Glutamatergic neuron (in vitro differentiated cells): ENCODE data around the gene DYNC2H1. TPM values are rescaled to one million over a fixed set of nuclear protein-coding genes. Genes with fewer than 3 reads are reported as not detected.

Experiments
- DNase-seq: peaks from one replicate; pipeline ENCODE4 v3.0.0; 2022
- H3K27ac Mint-ChIP-seq: one replicate; pipeline ENCODE4 v1.8.0; 2020; ENCODE audit warnings: mild to moderate bottlenecking, mixed read lengths, inconsistent platforms; ENCODE audit not compliant: unreplicated experiment
- H3K27me3 Mint-ChIP-seq: one replicate; pipeline ENCODE4 v1.8.0; 2020; ENCODE audit warnings: mild to moderate bottlenecking, moderate library complexity, mixed read lengths, inconsistent platforms; ENCODE audit not compliant: unreplicated experiment
- H3K36me3 Mint-ChIP-seq: one replicate; pipeline ENCODE4 v1.8.0; 2020; ENCODE audit warnings: mild to moderate bottlenecking, mixed read lengths, inconsistent platforms; ENCODE audit not compliant: unreplicated experiment
- H3K4me1 Mint-ChIP-seq: one replicate; pipeline ENCODE4 v1.8.0; 2020; ENCODE audit warnings: mild to moderate bottlenecking, low read depth, mixed read lengths, inconsistent platforms; ENCODE audit not compliant: unreplicated experiment
- H3K4me3 Mint-ChIP-seq: one replicate; pipeline ENCODE4 v1.8.0; 2020; ENCODE audit warnings: mild to moderate bottlenecking, mixed read lengths, inconsistent platforms; ENCODE audit not compliant: unreplicated experiment
- H3K9me3 Mint-ChIP-seq: one replicate; pipeline ENCODE4 v1.8.0; 2020; ENCODE audit warnings: mild to moderate bottlenecking, moderate library complexity, mixed read lengths, inconsistent platforms; ENCODE audit not compliant: unreplicated experiment
- CTCF ChIP-seq: fragments of 200-600 bp; sonication (generic); IDR thresholded peaks from one replicate; pipeline ENCODE4 v1.5.0; 2021; ENCODE audit not compliant: partially characterized antibody, unreplicated experiment
- total RNA-seq: library from RNA; stranded (reverse); fragmentation: NEBNext Ultra II Directional; extraction: Animal tissue kit (Norgen Biotek cat#: 25700); gene quantifications from one replicate; pipeline ENCODE4 v1.2.1, GENCODE V29; 2021; ENCODE audit not compliant: unreplicated experiment

DYNC2H1 gene
- total RNA-seq, 1 donor from 2014 or later = 9.7 TPM

DNA sequence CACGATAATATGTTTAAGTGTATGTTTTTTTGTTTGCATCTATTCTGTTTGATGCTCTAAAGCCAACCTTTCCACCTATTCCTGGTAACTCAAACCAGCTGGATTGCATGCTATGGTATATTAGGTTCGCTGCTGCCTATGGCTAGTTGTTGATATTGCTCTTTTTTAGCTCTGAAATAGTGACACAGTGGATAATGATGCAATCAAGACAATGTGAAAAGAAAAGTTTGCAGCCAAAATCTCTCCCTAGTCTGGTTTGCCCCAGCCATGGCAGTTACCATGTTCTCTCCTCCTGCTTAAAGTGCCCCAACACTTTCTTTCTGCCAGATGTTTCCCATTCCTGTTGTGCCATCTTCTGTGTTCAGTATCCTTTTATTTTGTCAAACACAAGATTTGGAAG lies 269.7 kb downstream of the DYNC2H1 start:
- no peak for TF ChIP-seq CTCF
- H3K27me3 Mint-ChIP-seq = no peaks in the 10 kb centered on the region
- H3K4me3 Mint-ChIP-seq = no peak overlapping the region
- no peak for DNase-seq
- H3K27ac Mint-ChIP-seq = no peak overlapping the region
- peaks cover 14% of the 10 kb centered on the region for H3K4me1 Mint-ChIP-seq
- H3K9me3 Mint-ChIP-seq = peaks cover 3% of the 10 kb centered on the region
- peaks cover 13% of the 10 kb centered on the region for H3K36me3 Mint-ChIP-seq

GRCh38 chr11:103380031-103380430 lies 270.8 kb downstream of the DYNC2H1 start:
- Mint-ChIP-seq H3K4me1 (peaks cover 14% of the 10 kb centered on the region), H3K4me3 (no peak overlapping the region)
- no peak for DNase-seq

GRCh38 chr11:103384652-103385051 lies 275.4 kb downstream of the DYNC2H1 start:
- no peak overlapping the region for H3K4me3 Mint-ChIP-seq
- no peaks in the 10 kb centered on the region for H3K9me3 Mint-ChIP-seq
- no peak overlapping the region for H3K27ac Mint-ChIP-seq
- H3K27me3 Mint-ChIP-seq = no peaks in the 10 kb centered on the region
- no peak for DNase-seq
- no peaks in the 10 kb centered on the region for H3K4me1 Mint-ChIP-seq
- no peaks in the 10 kb centered on the region for H3K36me3 Mint-ChIP-seq
- no peak for TF ChIP-seq CTCF

More at GRCh38 chr11:103380031-103380430, 270.8 kb downstream of the DYNC2H1 start:
- Mint-ChIP-seq H3K9me3 (no peaks in the 10 kb centered on the region), H3K27me3 (no peaks in the 10 kb centered on the region), H3K27ac (no peak overlapping the region), H3K36me3 (peaks cover 8% of the 10 kb centered on the region)
- TF ChIP-seq CTCF = no peak

DNA sequence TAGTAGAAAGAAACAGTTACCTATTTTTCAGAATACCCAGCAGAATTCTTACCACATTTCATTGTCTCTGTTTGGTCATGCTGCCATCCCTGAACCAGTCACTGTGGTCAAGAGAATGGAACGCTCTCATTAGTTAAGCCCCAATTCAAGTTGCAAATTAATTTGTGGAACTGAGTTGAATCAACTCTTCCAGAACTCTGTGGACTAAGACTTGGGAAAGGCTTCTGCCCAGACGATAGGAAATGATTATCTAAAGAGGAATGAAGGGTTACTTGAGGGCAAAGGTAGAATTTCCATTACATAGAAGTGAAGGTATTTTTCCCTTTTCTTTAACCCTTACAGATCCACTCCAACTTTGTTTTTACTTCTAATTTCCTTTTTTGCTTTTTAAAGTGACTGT lies 286.4 kb downstream of the DYNC2H1 start:
- no peak overlapping the region for H3K27ac Mint-ChIP-seq
- TF ChIP-seq CTCF = no peak
- no peaks in the 10 kb centered on the region for H3K4me1 Mint-ChIP-seq
- H3K4me3 Mint-ChIP-seq = no peak overlapping the region
- no peaks in the 10 kb centered on the region for H3K9me3 Mint-ChIP-seq
- no peak for DNase-seq
- no peaks in the 10 kb centered on the region for H3K36me3 Mint-ChIP-seq
- no peaks in the 10 kb centered on the region for H3K27me3 Mint-ChIP-seq

GRCh38 chr11:103396237-103396636 lies 287.0 kb downstream of the DYNC2H1 start:
- TF ChIP-seq CTCF = no peak
- Mint-ChIP-seq H3K9me3 (no peaks in the 10 kb centered on the region), H3K27me3 (no peaks in the 10 kb centered on the region), H3K4me3 (no peak overlapping the region), H3K36me3 (no peaks in the 10 kb centered on the region), H3K4me1 (no peaks in the 10 kb centered on the region), H3K27ac (no peak overlapping the region)
- DNase-seq = no peak
